ENCODE measurements around the gene GAD2.
"Not testable (repeated sequence)": the region's sequence is repeated elsewhere in the genome, so short reads cannot be mapped to it uniquely, and the experiment has no call there.

GAD2 gene

GRCh38 chr10:26326851-26327250 lies 110.3 kb downstream of the GAD2 start:
- DNase-seq = no peak

- DNase-seq = no peak
Measured at GRCh38 chr10:26327811-26328210, 111.2 kb downstream of the GAD2 start.

GRCh38 chr10:26331371-26331770 lies 114.8 kb downstream of the GAD2 start:
- no peak for DNase-seq

GRCh38 chr10:26334232-26334931 lies 117.8 kb downstream of the GAD2 start:
- DNase-seq = no peak

- no peak for DNase-seq
Measured at GRCh38 chr10:26334932-26335573, 118.5 kb downstream of the GAD2 start.

GRCh38 chr10:26335574-26336093 lies 119.1 kb downstream of the GAD2 start:
- no peak for DNase-seq

- DNase-seq = no peak
Measured at GRCh38 chr10:26336979-26337378, 120.4 kb downstream of the GAD2 start.

- DNase-seq = no peak
Measured at GRCh38 chr10:26341701-26342100, 125.1 kb downstream of the GAD2 start.

- not testable (repeated sequence) for DNase-seq
Measured at GRCh38 chr10:26348821-26349417, 132.3 kb downstream of the GAD2 start.
